B cell (primary cell): ENCODE data around the gene PNMA8C. TPM values are rescaled to one million over a fixed set of nuclear protein-coding genes. Genes with fewer than 3 reads are reported as not detected.

Experiments used
- ATAC-seq: fragments of 200-7000 bp; cut with Tn5 transposase; one replicate; pipeline ENCODE4 v1.10.0; 2021; ENCODE audit warnings: low read depth, mild to moderate bottlenecking, moderate number of reproducible peaks, moderate library complexity
- CTCF ChIA-PET: fragments of 350-600 bp; sonication (Branson Sonifier 250); formaldehyde crosslinking; loops from one replicate; lab custom pipeline; 2021; ENCODE audit warnings: antibody characterized with exemption, inconsistent platforms; lab: Charles Lee
- POLR2A ChIA-PET: fragments of 350-600 bp; sonication (Branson Sonifier 250); formaldehyde crosslinking; loops from one replicate; lab custom pipeline; 2021; ENCODE audit warnings: antibody characterized with exemption; lab: Charles Lee
- DNase-seq: peaks from one replicate; pipeline ENCODE4 v3.0.0; 2013
- H2AFZ ChIP-seq: 2 replicates; pipeline ENCODE4 v1.6.1; 2012; ENCODE audit warnings: mild to moderate bottlenecking, low read depth, low read length; ENCODE audit not compliant: insufficient read depth, poor library complexity, severe bottlenecking
- H3K27ac ChIP-seq, 2 donors: 1 replicate in 1 of 2; 2 replicates in 1 of 2; pipeline ENCODE4 v1.5.1; 2012 to 2013; ENCODE audit warnings: low read length in 2 of 2, mild to moderate bottlenecking in 2 of 2, moderate library complexity in 1 of 2
- H3K27me3 ChIP-seq, 4 experiments: fragments of 200-600 bp in 1 of 4; sonication (generic) in 1 of 4; replicated peaks in 1 of 4; 1 replicate in 2 of 4; 2 replicates in 2 of 4; pipeline versions ENCODE4 v1.6.1 to v1.7.0; 2013 to 2016; ENCODE audit warnings: low read length in 3 of 4, mild to moderate bottlenecking in 2 of 4, mixed read lengths in 1 of 4, moderate library complexity in 1 of 4; ENCODE audit not compliant: insufficient read depth in 4 of 4, control insufficient read depth in 3 of 4; ENCODE audit errors: control extremely low read depth in 1 of 4
- H3K36me3 ChIP-seq, 2 experiments: replicated peaks in 1 of 2; 1 replicate in 1 of 2; 2 replicates in 1 of 2; pipeline versions ENCODE4 v1.6.1 to v1.7.1; 2013; ENCODE audit warnings: low read length in 1 of 2; ENCODE audit not compliant: insufficient read depth in 2 of 2, control insufficient read depth in 1 of 2; ENCODE audit errors: control extremely low read depth in 1 of 2, extremely low read depth in 1 of 2
- H3K4me1 ChIP-seq, 2 donors: fragments of 200-600 bp in 1 of 2; sonication (generic) in 1 of 2; 1 replicate in 1 of 2; 2 replicates in 1 of 2; pipeline versions ENCODE4 v1.5.1 to v1.6.1; 2013 to 2017; ENCODE audit warnings: low read length in 2 of 2; ENCODE audit not compliant: control insufficient read depth in 2 of 2, insufficient read depth in 2 of 2
- H3K4me2 ChIP-seq: replicated peaks from 2 replicates; pipeline ENCODE3; 2012; ENCODE audit warnings: mild to moderate bottlenecking, low read depth, low read length; ENCODE audit not compliant: poor library complexity, severe bottlenecking
- H3K4me3 ChIP-seq, 5 experiments: fragments of 200-600 bp in 1 of 5; sonication (generic) in 1 of 5; 1 replicate in 3 of 5; 2 replicates in 2 of 5; pipeline versions ENCODE4 v1.5.1 to v1.7.0; 2011 to 2016; ENCODE audit warnings: low read length in 4 of 5, mild to moderate bottlenecking in 4 of 5, low read depth in 2 of 5, control low read depth in 1 of 5, moderate library complexity in 1 of 5; ENCODE audit not compliant: insufficient read depth in 1 of 5; ENCODE audit errors: control extremely low read depth in 1 of 5, extremely low read depth in 1 of 5
- H3K79me2 ChIP-seq: fragments of 200-600 bp; sonication (generic); one replicate; pipeline ENCODE4 v1.6.0; 2016; ENCODE audit warnings: low read length; ENCODE audit not compliant: control insufficient read depth, insufficient read depth
- H3K9ac ChIP-seq: fragments of 200-600 bp; sonication (generic); 2 replicates; pipeline ENCODE4 v1.6.1; 2017; ENCODE audit warnings: mild to moderate bottlenecking, low read length, moderate library complexity
- H3K9me3 ChIP-seq, 3 donors: one replicate each; pipeline versions ENCODE4 v1.6.1 to v1.7.1; 2013; ENCODE audit warnings: low read length in 2 of 3; ENCODE audit not compliant: control insufficient read depth in 2 of 3, insufficient read depth in 1 of 3; ENCODE audit errors: control extremely low read depth in 1 of 3
- H4K20me1 ChIP-seq: 2 replicates; pipeline ENCODE4 v1.6.0; 2012; ENCODE audit warnings: mild to moderate bottlenecking, low read length; ENCODE audit not compliant: insufficient read depth, control insufficient read depth, poor library complexity, severe bottlenecking
- H3K27ac Mint-ChIP-seq: one replicate; pipeline ENCODE4 v1.8.0; 2021; ENCODE audit warnings: mixed read lengths
- H3K27me3 Mint-ChIP-seq: one replicate; pipeline ENCODE4 v1.8.0; 2021; ENCODE audit warnings: mixed read lengths
- H3K4me1 Mint-ChIP-seq: one replicate; pipeline ENCODE4 v1.8.0; 2021; ENCODE audit warnings: mixed read lengths
- H3K4me3 Mint-ChIP-seq: one replicate; pipeline ENCODE4 v1.8.0; 2021; ENCODE audit warnings: mixed read lengths
- H3K9me3 Mint-ChIP-seq: one replicate; pipeline ENCODE4 v1.8.0; 2022; ENCODE audit warnings: mixed read lengths; ENCODE audit not compliant: insufficient read depth
- CTCF ChIP-seq: fragments of 200-600 bp; IDR thresholded peaks from one replicate; pipeline ENCODE4 v1.8.0; 2022; ENCODE audit warnings: antibody characterized with exemption, mild to moderate bottlenecking
- EZH2 ChIP-seq: IDR thresholded peaks from 2 replicates; pipeline ENCODE4 v1.6.1; 2012; ENCODE audit warnings: borderline replicate concordance, low read depth, mild to moderate bottlenecking, moderate library complexity, low read length; ENCODE audit not compliant: insufficient read depth, poor library complexity, severe bottlenecking
- WGBS: methylation state at CpG from one replicate; pipeline ENCODE4 v1.1.5; 2013; ENCODE audit warnings: missing lambda C conversion rate; ENCODE audit not compliant: insufficient coverage; 5-methylcytosine and 5-hydroxymethylcytosine counted together
- intact Hi-C: fragments of 100-400 bp; cut with micrococcal nuclease; formaldehyde crosslinking; loops from one replicate; pipeline ENCODE4 v1.10.0; 2022
- polyA plus RNA-seq: library from polyadenylated mRNA; depleted of rRNA; stranded (reverse); fragments of >200 nt; gene quantifications from 2 replicates; pipeline ENCODE4 v1.2.3, GENCODE V29; 2012
- total RNA-seq, 2 donors: library from RNA; stranded (reverse); fragments of 120-200 nt in 1 of 2; gene quantifications; 1 replicate in 1 of 2; 2 replicates in 1 of 2; pipeline versions ENCODE4 v1.2.3 to v1.2.4, GENCODE V29; 2013 to 2022

PNMA8C gene
- total and polyA plus RNA-seq, 2 donors (not counting 1 experiment from before 2014, with no cell fraction given), result not detected

GRCh38 chr19:46427518-46428045 lies 1.2 kb downstream of the PNMA8C start:
- Histone ChIP-seq H3K4me2 (no peak overlapping the region), H2AFZ (no peak overlapping the region), H3K4me1 (peaks cover 19 to 21% of the 10 kb centered on the region in 2 donors), H3K9me3 (peaks cover 0 to 5% (median 0%) of the 10 kb centered on the region in 3 donors), H3K9ac (no peak overlapping the region), H4K20me1 (no peaks in the 10 kb centered on the region), H3K4me3 (no peak overlapping the region), H3K27ac (no peak overlapping the region), H3K79me2 (no peaks in the 10 kb centered on the region), H3K27me3 (peaks cover 0 to 48% (median 26%) of the 10 kb centered on the region in 4 experiments), H3K36me3 (no peaks in the 10 kb centered on the region)
- H3K27me3 Mint-ChIP-seq, result peaks cover 64% of the 10 kb centered on the region
- no peaks in the 10 kb centered on the region for H3K9me3 Mint-ChIP-seq
- no peak for DNase-seq
- no peak for TF ChIP-seq CTCF
- TF ChIP-seq EZH2, result no peak
- H3K4me1 Mint-ChIP-seq, result peaks cover 21% of the 10 kb centered on the region
- CTCF ChIA-PET, result no interaction called here
- H3K4me3 Mint-ChIP-seq, result peak overlapping the region; percentile 55
- intact Hi-C loops, result no loop called here
- POLR2A ChIA-PET, result no interaction called here
- no peak overlapping the region for H3K27ac Mint-ChIP-seq
- ATAC-seq, result no peak
- 84% methylated on average over 17 of the region's 17 CpGs for WGBS

GRCh38 chr19:46426506-46427162 lies 2.1 kb downstream of the PNMA8C start:
- POLR2A ChIA-PET, result no interaction called here
- CTCF ChIA-PET, result no interaction called here
- WGBS, result 3% methylated on average over 29 of the region's 32 CpGs

More at GRCh38 chr19:46426506-46427162, 2.1 kb downstream of the PNMA8C start:
- Histone ChIP-seq H3K4me3 (peak overlapping the region in 1 of 5 experiments; percentile 12), H3K36me3 (no peaks in the 10 kb centered on the region), H3K79me2 (no peaks in the 10 kb centered on the region), H4K20me1 (no peaks in the 10 kb centered on the region), H3K4me2 (peak overlapping the region; percentile 49), H3K4me1 (peaks cover 19 to 21% of the 10 kb centered on the region in 2 donors), H2AFZ (peak overlapping the region; percentile 14), H3K27me3 (peaks cover 0 to 43% (median 26%) of the 10 kb centered on the region in 4 experiments), H3K27ac (no peak overlapping the region), H3K9ac (no peak overlapping the region), H3K9me3 (peaks cover 0 to 5% (median 0%) of the 10 kb centered on the region in 3 donors)
- Mint-ChIP-seq H3K27ac (no peak overlapping the region), H3K4me1 (peaks cover 21% of the 10 kb centered on the region), H3K4me3 (peak overlapping the region; percentile 58), H3K9me3 (no peaks in the 10 kb centered on the region), H3K27me3 (peaks cover 64% of the 10 kb centered on the region)
- intact Hi-C loops, result no loop called here
- TF ChIP-seq EZH2 (no peak), CTCF (no peak)
- DNase-seq (peak; percentile 50), ATAC-seq (no peak)
